Measurements from ENCODE around the gene ENDOD1.

Gene ENDOD1

GRCh38 chr11:95149651-95150364 is 60.2 kb downstream of the ENDOD1 start:
- H3K27me3 ChIP-seq (ENCODE audit: insufficient read depth, low read depth): no peaks in the 10 kb centered on the region
- H3K36me3 ChIP-seq (ENCODE audit: insufficient read depth): no peaks in the 10 kb centered on the region
- no peak overlapping the region for H2AFZ ChIP-seq (ENCODE audit: low read depth)
- TF ChIP-seq CTCF (conservative IDR thresholded peaks at IDR 0.05; ENCODE audit: low read depth, low read length): no peak
- H3K9ac ChIP-seq: no peak overlapping the region
- H3K4me1 ChIP-seq (ENCODE audit: low read depth, poor library complexity, severe bottlenecking): peaks cover 4% of the 10 kb centered on the region
- H3K4me3 ChIP-seq (IDR thresholded peaks at IDR 0.05; ENCODE audit: insufficient read depth, low read depth, low read length): no peak overlapping the region
- no peaks in the 10 kb centered on the region for H4K20me1 ChIP-seq (ENCODE audit: insufficient read depth)
- no peak overlapping the region for H3K4me2 ChIP-seq
- H3K27ac ChIP-seq: no peak overlapping the region
- no peaks in the 10 kb centered on the region for H3K79me2 ChIP-seq (ENCODE audit: insufficient read depth, low read depth)

- no peaks in the 10 kb centered on the region for H3K27me3 ChIP-seq (ENCODE audit: insufficient read depth, low read depth)
- H4K20me1 ChIP-seq (ENCODE audit: insufficient read depth): no peaks in the 10 kb centered on the region
- peak overlapping the region; percentile 83 for H3K27ac ChIP-seq
- no peaks in the 10 kb centered on the region for H3K79me2 ChIP-seq (ENCODE audit: insufficient read depth, low read depth)
- no peak; the same call in 1 of the 2 replicates for TF ChIP-seq CTCF (conservative IDR thresholded peaks at IDR 0.05; ENCODE audit: low read depth, low read length)
- H3K4me3 ChIP-seq (IDR thresholded peaks at IDR 0.05; ENCODE audit: insufficient read depth, low read depth, low read length): no peak overlapping the region
- peak overlapping the region; percentile 94 for H2AFZ ChIP-seq (ENCODE audit: low read depth)
- peaks cover 4% of the 10 kb centered on the region for H3K4me1 ChIP-seq (ENCODE audit: low read depth, poor library complexity, severe bottlenecking)
- H3K4me2 ChIP-seq: peak overlapping the region; percentile 48
- peak overlapping the region; percentile 80 for H3K9ac ChIP-seq
- H3K36me3 ChIP-seq (ENCODE audit: insufficient read depth): no peaks in the 10 kb centered on the region
Measured at GRCh38 chr11:95150956-95151684, 61.5 kb downstream of the ENDOD1 start.

- no peak overlapping the region for H3K9ac ChIP-seq
- no peaks in the 10 kb centered on the region for H3K79me2 ChIP-seq (ENCODE audit: insufficient read depth, low read depth)
Measured at GRCh38 chr11:95152876-95153856, 63.5 kb downstream of the ENDOD1 start.

More at GRCh38 chr11:95152876-95153856, 63.5 kb downstream of the ENDOD1 start:
- Histone ChIP-seq H3K4me3 (IDR thresholded peaks at IDR 0.05; ENCODE audit: insufficient read depth, low read depth, low read length) (no peak overlapping the region), H3K27me3 (ENCODE audit: insufficient read depth, low read depth) (no peaks in the 10 kb centered on the region), H3K4me2 (no peak overlapping the region), H3K4me1 (ENCODE audit: low read depth, poor library complexity, severe bottlenecking) (peaks cover 4% of the 10 kb centered on the region), H3K36me3 (ENCODE audit: insufficient read depth) (no peaks in the 10 kb centered on the region), H3K27ac (no peak overlapping the region), H4K20me1 (ENCODE audit: insufficient read depth) (no peaks in the 10 kb centered on the region), H2AFZ (ENCODE audit: low read depth) (no peak overlapping the region)
- TF ChIP-seq CTCF (conservative IDR thresholded peaks at IDR 0.05; ENCODE audit: low read depth, low read length): no peak

Measured in KMS-11 (cell line).